Mesodermal cell (in vitro differentiated cells): ENCODE results near the gene CLDN18.

Source experiments
- H3K27ac ChIP-seq: 2 replicates; pipeline ENCODE4 v1.7.0; 2013; ENCODE audit warnings: mild to moderate bottlenecking, low read depth, low read length, moderate library complexity; ENCODE audit not compliant: severe bottlenecking
- H3K36me3 ChIP-seq: 2 replicates; pipeline ENCODE4 v1.7.1; 2013; ENCODE audit warnings: mild to moderate bottlenecking, low read length, moderate library complexity; ENCODE audit not compliant: control insufficient read depth, insufficient read depth
- H3K4me1 ChIP-seq: one replicate; pipeline ENCODE4 v1.7.1; 2013; ENCODE audit warnings: mild to moderate bottlenecking, low read length; ENCODE audit not compliant: insufficient read depth, control insufficient read depth, poor library complexity, severe bottlenecking
- H3K4me3 ChIP-seq: 2 replicates; pipeline ENCODE4 v1.7.0; 2013; ENCODE audit warnings: low read length, control low read depth, mild to moderate bottlenecking; ENCODE audit not compliant: insufficient read depth, poor library complexity, severe bottlenecking; ENCODE audit errors: extremely low read depth
- H3K9me3 ChIP-seq: 2 replicates; pipeline ENCODE4 v1.7.1; 2013; ENCODE audit warnings: mild to moderate bottlenecking, low read length, moderate library complexity; ENCODE audit not compliant: control insufficient read depth
- WGBS, 2 experiments: methylation state at CpG; one replicate each; pipeline ENCODE4 v1.1.5; 2013; ENCODE audit warnings: missing lambda C conversion rate in 2 of 2; ENCODE audit not compliant: insufficient coverage in 2 of 2; 5-methylcytosine and 5-hydroxymethylcytosine counted together

The CLDN18 gene

GRCh38 chr3:138043266-138044029 lies 33.5 kb downstream of the CLDN18 start:
- Histone ChIP-seq H3K4me1 (peaks cover 4% of the 10 kb centered on the region), H3K36me3 (peaks cover 22% of the 10 kb centered on the region), H3K4me3 (no peak overlapping the region), H3K9me3 (no peaks in the 10 kb centered on the region), H3K27ac (no peak overlapping the region)
- 100% methylated on average over 2 to 3 of the region's 3 CpGs for WGBS, 2 experiments

- no peaks in the 10 kb centered on the region for H3K9me3 ChIP-seq
- H3K27ac ChIP-seq, result no peak overlapping the region
- 84 to 87% methylated on average over 3 of the region's 3 CpGs for WGBS, 2 experiments
- H3K4me3 ChIP-seq, result no peak overlapping the region
- peaks cover 36% of the 10 kb centered on the region for H3K36me3 ChIP-seq
- peaks cover 8% of the 10 kb centered on the region for H3K4me1 ChIP-seq
Measured at GRCh38 chr3:138046085-138046484, 36.1 kb downstream of the CLDN18 start.

GRCh38 chr3:138046955-138047354 lies 37.0 kb downstream of the CLDN18 start:
- no peak overlapping the region for H3K27ac ChIP-seq
- H3K4me3 ChIP-seq, result no peak overlapping the region
- H3K36me3 ChIP-seq, result peaks cover 38% of the 10 kb centered on the region
- WGBS, 2 experiments, result 73 to 90% methylated on average over 1 to 3 of the region's 3 CpGs
- no peaks in the 10 kb centered on the region for H3K9me3 ChIP-seq
- H3K4me1 ChIP-seq, result peaks cover 8% of the 10 kb centered on the region

GRCh38 chr3:138047596-138048158 lies 37.7 kb downstream of the CLDN18 start:
- Histone ChIP-seq H3K36me3 (peaks cover 38% of the 10 kb centered on the region), H3K4me1 (peaks cover 4% of the 10 kb centered on the region), H3K4me3 (no peak overlapping the region), H3K9me3 (no peaks in the 10 kb centered on the region), H3K27ac (no peak overlapping the region)
- WGBS, 2 experiments, result 30 to 57% methylated on average over 3 to 4 of the region's 5 CpGs

GRCh38 chr3:138049157-138049919 lies 39.4 kb downstream of the CLDN18 start:
- WGBS, 2 experiments, result 91 to 100% methylated on average over 6 to 8 of the region's 9 CpGs

GRCh38 chr3:138051947-138052802 lies 42.2 kb downstream of the CLDN18 start:
- H3K9me3 ChIP-seq, result no peaks in the 10 kb centered on the region
- no peak overlapping the region for H3K27ac ChIP-seq
- H3K36me3 ChIP-seq, result peaks cover 42% of the 10 kb centered on the region
- no peak overlapping the region for H3K4me3 ChIP-seq
- peaks cover 4% of the 10 kb centered on the region for H3K4me1 ChIP-seq
- 53 to 60% methylated on average over 6 to 8 of the region's 8 CpGs for WGBS, 2 experiments

More at GRCh38 chr3:138049157-138049919, 39.4 kb downstream of the CLDN18 start:
- no peak overlapping the region for H3K27ac ChIP-seq
- peaks cover 4% of the 10 kb centered on the region for H3K4me1 ChIP-seq
- no peaks in the 10 kb centered on the region for H3K9me3 ChIP-seq
- peaks cover 45% of the 10 kb centered on the region for H3K36me3 ChIP-seq
- H3K4me3 ChIP-seq, result no peak overlapping the region

GRCh38 chr3:138054057-138054456 lies 44.1 kb downstream of the CLDN18 start:
- H3K4me1 ChIP-seq, result peaks cover under 1% of the 10 kb centered on the region
- WGBS, 2 experiments, result no CpG with 5 or more reads among the region's 1 CpG
- H3K36me3 ChIP-seq, result peaks cover 25% of the 10 kb centered on the region
- no peak overlapping the region for H3K27ac ChIP-seq
- H3K4me3 ChIP-seq, result no peak overlapping the region
- no peaks in the 10 kb centered on the region for H3K9me3 ChIP-seq

- H3K9me3 ChIP-seq, result no peaks in the 10 kb centered on the region
- no peak overlapping the region for H3K27ac ChIP-seq
- WGBS, 2 experiments, result no CpG with 5 or more reads among the region's 3 CpGs
- H3K36me3 ChIP-seq, result peaks cover 24% of the 10 kb centered on the region
- peaks cover 5% of the 10 kb centered on the region for H3K4me1 ChIP-seq
- H3K4me3 ChIP-seq, result no peak overlapping the region
Measured at GRCh38 chr3:138057384-138057783, 47.4 kb downstream of the CLDN18 start.

- no peak overlapping the region for H3K27ac ChIP-seq
- no peaks in the 10 kb centered on the region for H3K9me3 ChIP-seq
- H3K36me3 ChIP-seq, result peaks cover 36% of the 10 kb centered on the region
- peaks cover 5% of the 10 kb centered on the region for H3K4me1 ChIP-seq
- H3K4me3 ChIP-seq, result no peak overlapping the region
Measured at GRCh38 chr3:138059261-138059660, 49.3 kb downstream of the CLDN18 start.

GRCh38 chr3:138060792-138061191 lies 50.8 kb downstream of the CLDN18 start:
- H3K27ac ChIP-seq, result no peak overlapping the region
- no peak overlapping the region for H3K4me3 ChIP-seq
- WGBS, 2 experiments, result no CpG with 5 or more reads among the region's 2 CpGs
- no peaks in the 10 kb centered on the region for H3K9me3 ChIP-seq
- peaks cover 5% of the 10 kb centered on the region for H3K4me1 ChIP-seq
- peaks cover 49% of the 10 kb centered on the region for H3K36me3 ChIP-seq
